ENCODE data around the gene GNB2. TPM values are rescaled to one million over a fixed set of nuclear protein-coding genes. Genes with fewer than 3 reads are reported as not detected.
A peak's percentile ranks its signal among the peaks of the same experiment; 100 is the strongest.

The GNB2 gene
- total and polyA plus RNA-seq, 2 of the 13 experiments (the other 11 are each of a cell fraction or from before 2014, with no cell fraction given): 48.3 to 67.1 TPM

DNA sequence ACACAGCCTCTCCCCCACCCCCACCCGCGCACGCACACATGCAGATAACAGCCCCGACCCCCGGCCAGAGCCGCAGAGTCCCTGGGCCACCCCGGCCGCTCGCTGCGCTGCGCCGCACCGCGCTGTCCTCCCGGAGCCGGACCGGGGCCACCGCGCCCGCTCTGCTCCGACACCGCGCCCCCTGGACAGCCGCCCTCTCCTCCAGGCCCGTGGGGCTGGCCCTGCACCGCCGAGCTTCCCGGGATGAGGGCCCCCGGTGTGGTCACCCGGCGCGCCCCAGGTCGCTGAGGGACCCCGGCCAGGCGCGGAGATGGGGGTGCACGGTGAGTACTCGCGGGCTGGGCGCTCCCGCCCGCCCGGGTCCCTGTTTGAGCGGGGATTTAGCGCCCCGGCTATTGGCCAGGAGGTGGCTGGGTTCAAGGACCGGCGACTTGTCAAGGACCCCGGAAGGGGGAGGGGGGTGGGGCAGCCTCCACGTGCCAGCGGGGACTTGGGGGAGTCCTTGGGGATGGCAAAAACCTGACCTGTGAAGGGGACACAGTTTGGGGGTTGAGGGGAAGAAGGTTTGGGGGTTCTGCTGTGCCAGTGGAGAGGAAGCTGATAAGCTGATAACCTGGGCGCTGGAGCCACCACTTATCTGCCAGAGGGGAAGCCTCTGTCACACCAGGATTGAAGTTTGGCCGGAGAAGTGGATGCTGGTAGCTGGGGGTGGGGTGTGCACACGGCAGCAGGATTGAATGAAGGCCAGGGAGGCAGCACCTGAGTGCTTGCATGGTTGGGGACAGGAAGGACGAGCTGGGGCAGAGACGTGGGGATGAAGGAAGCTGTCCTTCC is 47.3 kb downstream of the GNB2 start (continued):
- TF ChIP-seq, protein P1, sequence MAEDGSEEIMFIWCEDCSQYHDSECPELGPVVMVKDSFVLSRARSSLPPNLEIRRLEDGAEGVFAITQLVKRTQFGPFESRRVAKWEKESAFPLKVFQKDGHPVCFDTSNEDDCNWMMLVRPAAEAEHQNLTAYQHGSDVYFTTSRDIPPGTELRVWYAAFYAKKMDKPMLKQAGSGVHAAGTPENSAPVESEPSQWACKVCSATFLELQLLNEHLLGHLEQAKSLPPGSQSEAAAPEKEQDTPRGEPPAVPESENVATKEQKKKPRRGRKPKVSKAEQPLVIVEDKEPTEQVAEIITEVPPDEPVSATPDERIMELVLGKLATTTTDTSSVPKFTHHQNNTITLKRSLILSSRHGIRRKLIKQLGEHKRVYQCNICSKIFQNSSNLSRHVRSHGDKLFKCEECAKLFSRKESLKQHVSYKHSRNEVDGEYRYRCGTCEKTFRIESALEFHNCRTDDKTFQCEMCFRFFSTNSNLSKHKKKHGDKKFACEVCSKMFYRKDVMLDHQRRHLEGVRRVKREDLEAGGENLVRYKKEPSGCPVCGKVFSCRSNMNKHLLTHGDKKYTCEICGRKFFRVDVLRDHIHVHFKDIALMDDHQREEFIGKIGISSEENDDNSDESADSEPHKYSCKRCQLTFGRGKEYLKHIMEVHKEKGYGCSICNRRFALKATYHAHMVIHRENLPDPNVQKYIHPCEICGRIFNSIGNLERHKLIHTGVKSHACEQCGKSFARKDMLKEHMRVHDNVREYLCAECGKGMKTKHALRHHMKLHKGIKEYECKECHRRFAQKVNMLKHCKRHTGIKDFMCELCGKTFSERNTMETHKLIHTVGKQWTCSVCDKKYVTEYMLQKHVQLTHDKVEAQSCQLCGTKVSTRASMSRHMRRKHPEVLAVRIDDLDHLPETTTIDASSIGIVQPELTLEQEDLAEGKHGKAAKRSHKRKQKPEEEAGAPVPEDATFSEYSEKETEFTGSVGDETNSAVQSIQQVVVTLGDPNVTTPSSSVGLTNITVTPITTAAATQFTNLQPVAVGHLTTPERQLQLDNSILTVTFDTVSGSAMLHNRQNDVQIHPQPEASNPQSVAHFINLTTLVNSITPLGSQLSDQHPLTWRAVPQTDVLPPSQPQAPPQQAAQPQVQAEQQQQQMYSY (CRISPR knock-in tag; IDR thresholded peaks at IDR 0.05): peak; percentile 47; the same call in 1 of the 2 replicates
- TF ChIP-seq, protein P2, sequence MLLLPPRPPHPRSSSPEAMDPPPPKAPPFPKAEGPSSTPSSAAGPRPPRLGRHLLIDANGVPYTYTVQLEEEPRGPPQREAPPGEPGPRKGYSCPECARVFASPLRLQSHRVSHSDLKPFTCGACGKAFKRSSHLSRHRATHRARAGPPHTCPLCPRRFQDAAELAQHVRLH (CRISPR knock-in tag; IDR thresholded peaks at IDR 0.05; ENCODE audit: borderline replicate concordance, low read depth): no peak
- TF ChIP-seq HOXA9 (CRISPR knock-in tag; IDR thresholded peaks at IDR 0.05; ENCODE audit: borderline replicate concordance): 0 out of 2 replicates have a peak, but pooled peaks have one; percentile 17
- no peak for TF ChIP-seq ZNF331 (CRISPR knock-in tag; IDR thresholded peaks at IDR 0.05)
- TF ChIP-seq, protein P3, sequence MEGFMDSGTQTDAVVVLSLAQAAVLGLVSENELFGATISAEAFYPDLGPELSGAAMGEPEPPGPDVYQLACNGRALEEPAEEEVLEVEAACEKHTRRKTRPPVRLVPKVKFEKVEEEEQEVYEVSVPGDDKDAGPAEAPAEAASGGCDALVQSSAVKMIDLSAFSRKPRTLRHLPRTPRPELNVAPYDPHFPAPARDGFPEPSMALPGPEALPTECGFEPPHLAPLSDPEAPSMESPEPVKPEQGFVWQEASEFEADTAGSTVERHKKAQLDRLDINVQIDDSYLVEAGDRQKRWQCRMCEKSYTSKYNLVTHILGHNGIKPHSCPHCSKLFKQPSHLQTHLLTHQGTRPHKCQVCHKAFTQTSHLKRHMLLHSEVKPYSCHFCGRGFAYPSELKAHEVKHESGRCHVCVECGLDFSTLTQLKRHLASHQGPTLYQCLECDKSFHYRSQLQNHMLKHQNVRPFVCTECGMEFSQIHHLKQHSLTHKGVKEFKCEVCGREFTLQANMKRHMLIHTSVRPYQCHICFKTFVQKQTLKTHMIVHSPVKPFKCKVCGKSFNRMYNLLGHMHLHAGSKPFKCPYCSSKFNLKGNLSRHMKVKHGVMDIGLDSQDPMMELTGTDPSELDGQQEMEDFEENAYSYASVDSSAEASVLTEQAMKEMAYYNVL (CRISPR knock-in tag; IDR thresholded peaks at IDR 0.05; ENCODE audit: borderline replicate concordance): no peak; the same call in 1 of the 2 replicates
- no peak for TF ChIP-seq SMARCE1 (IDR thresholded peaks at IDR 0.05; ENCODE audit: borderline replicate concordance)
- 0 out of 2 replicates have a peak, but pooled peaks have one; percentile 16 for TF ChIP-seq ZIK1 (CRISPR knock-in tag; IDR thresholded peaks at IDR 0.05; ENCODE audit: borderline replicate concordance, low read depth)
- TF ChIP-seq, protein P4, sequence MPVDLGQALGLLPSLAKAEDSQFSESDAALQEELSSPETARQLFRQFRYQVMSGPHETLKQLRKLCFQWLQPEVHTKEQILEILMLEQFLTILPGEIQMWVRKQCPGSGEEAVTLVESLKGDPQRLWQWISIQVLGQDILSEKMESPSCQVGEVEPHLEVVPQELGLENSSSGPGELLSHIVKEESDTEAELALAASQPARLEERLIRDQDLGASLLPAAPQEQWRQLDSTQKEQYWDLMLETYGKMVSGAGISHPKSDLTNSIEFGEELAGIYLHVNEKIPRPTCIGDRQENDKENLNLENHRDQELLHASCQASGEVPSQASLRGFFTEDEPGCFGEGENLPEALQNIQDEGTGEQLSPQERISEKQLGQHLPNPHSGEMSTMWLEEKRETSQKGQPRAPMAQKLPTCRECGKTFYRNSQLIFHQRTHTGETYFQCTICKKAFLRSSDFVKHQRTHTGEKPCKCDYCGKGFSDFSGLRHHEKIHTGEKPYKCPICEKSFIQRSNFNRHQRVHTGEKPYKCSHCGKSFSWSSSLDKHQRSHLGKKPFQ (CRISPR knock-in tag; IDR thresholded peaks at IDR 0.05; ENCODE audit: insufficient replicate concordance): peak; percentile 26
- no peak for TF ChIP-seq STAG1 (CRISPR knock-in tag; IDR thresholded peaks at IDR 0.05)
- TF ChIP-seq ZNF446 (CRISPR knock-in tag; IDR thresholded peaks at IDR 0.05): no peak
- no peak for TF ChIP-seq NBN (conservative IDR thresholded peaks at IDR 0.05)
- no peak for TF ChIP-seq TOPORS (CRISPR knock-in tag; IDR thresholded peaks at IDR 0.05)
- no peak for TF ChIP-seq JUN (CRISPR knock-in tag; IDR thresholded peaks at IDR 0.05)
- TF ChIP-seq ZFX (CRISPR knock-in tag; IDR thresholded peaks at IDR 0.05; ENCODE audit: low read depth): no peak
- peak; percentile 56 for TF ChIP-seq HNF4A (CRISPR knock-in tag; IDR thresholded peaks at IDR 0.05)
- peak; percentile 51; the same call in 1 of the 2 replicates for TF ChIP-seq ZNF350 (CRISPR knock-in tag; IDR thresholded peaks at IDR 0.05; ENCODE audit: borderline replicate concordance, low read depth)
- no peak for TF ChIP-seq BRCA1 (CRISPR knock-in tag; IDR thresholded peaks at IDR 0.05)
- TF ChIP-seq, protein P5, sequence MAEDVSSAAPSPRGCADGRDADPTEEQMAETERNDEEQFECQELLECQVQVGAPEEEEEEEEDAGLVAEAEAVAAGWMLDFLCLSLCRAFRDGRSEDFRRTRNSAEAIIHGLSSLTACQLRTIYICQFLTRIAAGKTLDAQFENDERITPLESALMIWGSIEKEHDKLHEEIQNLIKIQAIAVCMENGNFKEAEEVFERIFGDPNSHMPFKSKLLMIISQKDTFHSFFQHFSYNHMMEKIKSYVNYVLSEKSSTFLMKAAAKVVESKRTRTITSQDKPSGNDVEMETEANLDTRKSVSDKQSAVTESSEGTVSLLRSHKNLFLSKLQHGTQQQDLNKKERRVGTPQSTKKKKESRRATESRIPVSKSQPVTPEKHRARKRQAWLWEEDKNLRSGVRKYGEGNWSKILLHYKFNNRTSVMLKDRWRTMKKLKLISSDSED (CRISPR knock-in tag; IDR thresholded peaks at IDR 0.05): no peak
- TF ChIP-seq NCOA5 (CRISPR knock-in tag; IDR thresholded peaks at IDR 0.05): no peak
- TF ChIP-seq SETDB1 (CRISPR knock-in tag; IDR thresholded peaks at IDR 0.05; ENCODE audit: borderline replicate concordance): no peak
- peak; percentile 33; the same call in 1 of the 2 replicates for TF ChIP-seq ZNF224 (CRISPR knock-in tag; IDR thresholded peaks at IDR 0.05)
